ENCODE data around the gene KIAA0040.

- TF ChIP-seq POLR2A (IDR thresholded peaks at IDR 0.05) (no peak), CTCF (IDR thresholded peaks at IDR 0.05) (no peak)
Measured at GRCh38 chr1:175216444-175216843, 23.9 kb upstream of the KIAA0040 start.
